ENCODE data around the gene CA9.
A peak's percentile ranks its signal among the peaks of the same experiment; 100 is the strongest.
"Not testable (repeated sequence)": the region's sequence is repeated elsewhere in the genome, so short reads cannot be mapped to it uniquely, and the experiment has no call there.

Gene CA9

DNA sequence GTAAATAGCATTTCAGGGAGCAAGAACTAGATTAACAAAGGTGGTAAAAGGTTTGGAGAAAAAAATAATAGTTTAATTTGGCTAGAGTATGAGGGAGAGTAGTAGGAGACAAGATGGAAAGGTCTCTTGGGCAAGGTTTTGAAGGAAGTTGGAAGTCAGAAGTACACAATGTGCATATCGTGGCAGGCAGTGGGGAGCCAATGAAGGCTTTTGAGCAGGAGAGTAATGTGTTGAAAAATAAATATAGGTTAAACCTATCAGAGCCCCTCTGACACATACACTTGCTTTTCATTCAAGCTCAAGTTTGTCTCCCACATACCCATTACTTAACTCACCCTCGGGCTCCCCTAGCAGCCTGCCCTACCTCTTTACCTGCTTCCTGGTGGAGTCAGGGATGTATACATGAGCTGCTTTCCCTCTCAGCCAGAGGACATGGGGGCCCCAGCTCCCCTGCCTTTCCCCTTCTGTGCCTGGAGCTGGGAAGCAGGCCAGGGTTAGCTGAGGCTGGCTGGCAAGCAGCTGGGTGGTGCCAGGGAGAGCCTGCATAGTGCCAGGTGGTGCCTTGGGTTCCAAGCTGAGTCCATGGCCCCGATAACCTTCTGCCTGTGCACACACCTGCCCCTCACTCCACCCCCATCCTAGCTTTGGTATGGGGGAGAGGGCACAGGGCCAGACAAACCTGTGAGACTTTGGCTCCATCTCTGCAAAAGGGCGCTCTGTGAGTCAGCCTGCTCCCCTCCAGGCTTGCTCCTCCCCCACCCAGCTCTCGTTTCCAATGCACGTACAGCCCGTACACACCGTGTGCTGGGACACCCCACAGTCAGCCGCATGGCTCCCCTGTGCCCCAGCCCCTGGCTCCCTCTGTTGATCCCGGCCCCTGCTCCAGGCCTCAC, at the start of gene CA9:
TSS of gene CA9 (plus strand) at position 797 of the 893 bp plus-strand sequence. CDS start at position 829, 32 bp downstream.
- DNase-seq (ENCODE audit: low read depth in 1 of 2, low spot score in 1 of 2) = no peak

GRCh38 chr9:35627575-35627974, 46.2 kb upstream of the CA9 start:
- no peak for DNase-seq (ENCODE audit: low read depth in 1 of 2, low spot score in 1 of 2)

GRCh38 chr9:35628389-35628991, 45.2 kb upstream of the CA9 start:
- no peak for DNase-seq (ENCODE audit: low read depth in 1 of 2, low spot score in 1 of 2)

DNA sequence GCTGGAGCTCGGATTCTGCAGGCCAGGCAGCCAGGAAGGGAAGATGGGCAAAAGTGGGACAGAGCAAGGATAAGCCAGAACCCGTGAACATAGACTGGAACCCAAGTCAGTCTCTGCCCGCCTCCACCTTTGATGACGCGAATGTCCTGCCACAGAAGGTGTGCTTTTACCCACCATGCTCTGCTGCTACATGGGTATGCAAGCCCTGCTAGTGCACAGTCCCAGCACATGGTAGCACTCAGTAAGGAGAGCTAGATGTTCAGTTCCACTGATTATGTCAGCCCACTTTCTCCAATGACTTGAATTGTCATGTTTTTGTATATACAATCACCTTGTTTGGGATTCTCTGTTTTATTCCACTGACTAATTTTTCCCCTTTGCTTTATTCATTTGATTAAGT, 44.1 kb upstream of the CA9 start:
- no peak for DNase-seq (ENCODE audit: low read depth in 1 of 2, low spot score in 1 of 2)

DNA sequence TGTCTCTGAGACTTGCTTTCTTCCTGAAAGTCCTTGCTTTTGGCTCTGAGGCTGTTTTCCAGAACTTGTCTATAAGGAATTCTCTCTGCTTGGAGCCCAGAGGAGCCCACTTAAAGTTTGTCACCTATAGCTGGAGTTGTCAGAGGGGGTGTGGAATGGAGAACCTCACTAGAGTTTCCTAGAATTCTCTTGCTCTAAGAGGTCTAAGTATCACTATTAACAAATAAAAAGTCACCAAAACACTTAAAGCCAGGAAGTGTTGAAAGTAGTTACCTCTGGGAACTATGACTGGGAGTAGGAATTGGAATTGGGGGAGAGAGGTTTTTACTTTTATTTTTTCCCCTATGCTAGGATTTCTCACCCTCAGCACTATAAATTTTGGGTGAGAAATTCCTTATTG, 38.0 kb upstream of the CA9 start:
- no peak for DNase-seq (ENCODE audit: low read depth in 1 of 2, low spot score in 1 of 2)

- DNase-seq (ENCODE audit: low read depth in 1 of 2, low spot score in 1 of 2) = no peak
These were observed 37.4 kb upstream of the CA9 start for GRCh38 chr9:35636135-35636876.

GRCh38 chr9:35636877-35637246, 36.9 kb upstream of the CA9 start:
- not testable (repeated sequence) for DNase-seq (ENCODE audit: low read depth in 1 of 2, low spot score in 1 of 2)

DNA sequence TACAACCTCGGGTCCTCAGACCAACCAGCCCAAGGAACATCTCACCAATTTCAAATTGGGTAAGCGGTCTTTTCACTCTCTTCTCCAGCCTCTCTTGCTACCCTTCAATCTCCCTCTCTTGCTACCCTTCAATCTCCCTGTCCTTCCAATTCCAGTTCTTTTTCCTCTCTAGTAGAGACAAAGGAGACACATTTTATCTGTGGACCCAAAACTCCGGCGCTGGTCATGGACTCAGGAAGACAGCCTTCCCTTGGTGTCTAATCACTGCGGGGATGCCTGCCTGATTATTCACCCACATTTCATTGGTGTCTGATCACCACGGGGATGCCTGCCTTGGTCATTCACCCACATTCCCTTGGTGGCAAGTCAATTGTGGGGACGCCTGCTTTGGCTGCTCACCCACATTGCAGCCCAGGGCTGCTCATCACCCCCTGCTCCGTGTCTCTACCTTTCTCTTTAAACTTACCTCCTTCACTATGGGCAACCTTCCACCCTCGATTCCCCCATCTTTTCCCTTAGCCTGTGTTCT, 36.2 kb upstream of the CA9 start:
- DNase-seq (ENCODE audit: low read depth in 1 of 2, low spot score in 1 of 2) = not testable (repeated sequence)

DNA sequence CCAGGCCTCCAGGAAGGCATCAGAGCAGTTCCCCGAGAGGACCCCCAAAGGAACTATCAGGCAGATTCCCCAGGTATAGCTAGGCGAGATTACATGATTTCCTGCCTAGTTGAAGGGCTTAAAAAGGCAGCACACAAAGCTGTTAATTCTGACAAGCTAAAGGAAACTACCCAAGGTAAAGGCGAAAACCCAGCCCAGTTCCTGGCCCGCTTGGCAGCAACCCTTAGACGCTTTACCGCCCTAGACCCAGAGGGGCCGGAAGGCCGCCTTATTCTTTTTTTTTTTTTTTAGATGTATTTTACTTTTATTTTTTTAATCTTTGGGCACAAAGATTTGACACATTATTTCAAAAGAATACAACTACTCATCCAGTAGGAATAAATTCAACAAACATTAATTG, 35.0 kb upstream of the CA9 start:
- DNase-seq (ENCODE audit: low read depth in 1 of 2, low spot score in 1 of 2) = not testable (repeated sequence)

- not testable (repeated sequence) for DNase-seq (ENCODE audit: low read depth in 1 of 2, low spot score in 1 of 2)
These were observed 34.5 kb upstream of the CA9 start for GRCh38 chr9:35639225-35639624.

- DNase-seq (ENCODE audit: low read depth in 1 of 2, low spot score in 1 of 2) = no peak
These were observed 34.1 kb upstream of the CA9 start for GRCh38 chr9:35639631-35640030.

GRCh38 chr9:35640431-35640830, 33.3 kb upstream of the CA9 start:
- not testable (repeated sequence) for DNase-seq (ENCODE audit: low read depth in 1 of 2, low spot score in 1 of 2)

GRCh38 chr9:35641478-35641877, 32.2 kb upstream of the CA9 start:
- DNase-seq (ENCODE audit: low read depth in 1 of 2, low spot score in 1 of 2) = not testable (repeated sequence)

- DNase-seq (ENCODE audit: low read depth in 1 of 2, low spot score in 1 of 2) = no peak
These were observed 30.7 kb upstream of the CA9 start for GRCh38 chr9:35643046-35643445.

GRCh38 chr9:35645736-35646135, 28.0 kb upstream of the CA9 start:
- DNase-seq (ENCODE audit: low read depth in 1 of 2, low spot score in 1 of 2) = not testable (repeated sequence)

- DNase-seq (ENCODE audit: low read depth in 1 of 2, low spot score in 1 of 2) = no peak
These were observed 27.6 kb upstream of the CA9 start for GRCh38 chr9:35646153-35646532.

- peak; percentile 84 to 87 for DNase-seq (ENCODE audit: low read depth in 1 of 2, low spot score in 1 of 2)
These were observed 27.0 kb upstream of the CA9 start for GRCh38 chr9:35646533-35647265.

DNA sequence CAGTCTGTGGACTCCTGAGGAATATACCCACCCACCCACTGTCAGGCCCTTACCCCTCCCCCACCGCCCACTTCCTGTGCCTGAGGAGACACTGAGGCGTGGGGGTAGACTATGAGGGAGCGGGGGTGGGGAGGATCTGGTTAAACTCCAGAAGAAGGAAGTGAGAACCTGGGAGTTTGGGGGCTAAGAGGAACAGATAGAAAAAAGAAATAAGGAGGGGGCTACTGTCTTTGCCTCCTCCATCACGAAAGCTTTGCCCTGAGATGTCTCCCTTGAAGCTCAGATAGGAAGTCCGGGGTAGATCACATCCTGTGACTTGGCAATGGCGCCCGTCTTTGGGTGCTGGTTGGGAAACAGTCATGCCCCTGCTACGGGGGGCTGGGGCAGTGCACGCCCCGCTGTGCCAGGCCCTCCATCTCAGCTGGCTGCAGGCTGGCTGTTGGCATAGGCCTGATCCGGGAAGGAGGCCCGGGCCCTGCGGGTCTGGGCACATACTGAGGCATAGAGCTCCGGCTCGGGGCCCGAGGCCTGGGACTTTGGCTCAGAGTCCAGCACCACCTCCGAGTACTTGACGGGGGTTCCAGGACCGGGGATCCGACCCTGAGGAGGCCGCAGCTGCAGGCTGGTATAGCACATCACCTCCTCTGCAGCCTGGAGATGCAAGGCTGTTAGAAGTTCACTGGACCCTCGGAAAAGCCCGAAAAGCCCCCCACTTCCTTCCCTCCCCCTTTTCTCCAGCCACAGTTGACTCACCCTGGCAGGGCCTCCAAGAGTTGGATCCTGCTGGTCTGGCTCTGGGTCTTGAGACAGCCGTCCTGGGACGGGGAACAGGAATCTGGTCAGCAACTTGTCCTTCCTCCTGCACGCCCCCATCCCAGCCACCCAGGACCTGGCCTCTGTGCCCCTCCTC, 24.0 kb upstream of the CA9 start:
- no peak for DNase-seq (ENCODE audit: low read depth in 1 of 2, low spot score in 1 of 2)

- DNase-seq (ENCODE audit: low read depth in 1 of 2, low spot score in 1 of 2) = no peak
These were observed 23.2 kb upstream of the CA9 start, which contains the start of gene SIT1 for GRCh38 chr9:35650341-35651158. TSS of gene SIT1 (minus strand) at chr9:35650931. CDS start at chr9:35650853, 78 bp downstream.

All from activated CD4-positive, alpha-beta T cell treated with anti-CD3 and anti-CD28 coated beads, Interleukin-2, amount 50 U/mL, for 24 hours (primary cell).